ENCODE data around the gene ARHGDIA. TPM values are rescaled to one million over a fixed set of nuclear protein-coding genes. Genes with fewer than 3 reads are reported as not detected.
A peak's percentile ranks its signal among the peaks of the same experiment; 100 is the strongest.

ARHGDIA gene
- total RNA-seq, 3 donors from 2014 or later, result 789 to 858 (median 821) TPM

- peaks cover 9% of the 10 kb centered on the region for H3K27me3 Mint-ChIP-seq (ENCODE audit: low read depth)
- H3K4me1 Mint-ChIP-seq (ENCODE audit: low read depth), result peaks cover 5% of the 10 kb centered on the region
- peaks cover 33% of the 10 kb centered on the region for H3K36me3 Mint-ChIP-seq (ENCODE audit: insufficient read depth)
- DNase-seq (no peak), ATAC-seq (peak; percentile 12 to 26)
- H3K4me3 Mint-ChIP-seq, result no peak overlapping the region
- H3K9me3 Mint-ChIP-seq, result no peaks in the 10 kb centered on the region
Measured at GRCh38 chr17:81901167-81902022, 30.3 kb upstream of the ARHGDIA start.

- Mint-ChIP-seq H3K4me3 (no peak overlapping the region), H3K9me3 (no peaks in the 10 kb centered on the region), H3K4me1 (ENCODE audit: low read depth) (peaks cover 5% of the 10 kb centered on the region), H3K27me3 (ENCODE audit: low read depth) (peaks cover 9% of the 10 kb centered on the region), H3K36me3 (ENCODE audit: insufficient read depth) (peaks cover 34% of the 10 kb centered on the region)
- DNase-seq (no peak), ATAC-seq (no peak)
Measured at GRCh38 chr17:81900181-81900820, 29.2 kb upstream of the ARHGDIA start.

GRCh38 chr17:81899514-81900166 lies 28.5 kb upstream of the ARHGDIA start:
- ATAC-seq (no peak), DNase-seq (no peak)
- Mint-ChIP-seq H3K9me3 (no peaks in the 10 kb centered on the region), H3K4me3 (no peak overlapping the region), H3K4me1 (ENCODE audit: low read depth) (peaks cover 5% of the 10 kb centered on the region), H3K27me3 (ENCODE audit: low read depth) (peaks cover 9% of the 10 kb centered on the region), H3K36me3 (ENCODE audit: insufficient read depth) (peaks cover 36% of the 10 kb centered on the region)

- H3K9me3 Mint-ChIP-seq, result no peaks in the 10 kb centered on the region
- peaks cover 33% of the 10 kb centered on the region for H3K36me3 Mint-ChIP-seq (ENCODE audit: insufficient read depth)
- peaks cover 9% of the 10 kb centered on the region for H3K27me3 Mint-ChIP-seq (ENCODE audit: low read depth)
- H3K4me1 Mint-ChIP-seq (ENCODE audit: low read depth), result peaks cover 5% of the 10 kb centered on the region
- ATAC-seq, result no peak
- no peak overlapping the region for H3K4me3 Mint-ChIP-seq
- no peak for DNase-seq
Measured at GRCh38 chr17:81898885-81899284, 27.7 kb upstream of the ARHGDIA start.

GRCh38 chr17:81898029-81898866 lies 27.1 kb upstream of the ARHGDIA start:
- H3K4me3 Mint-ChIP-seq, result no peak overlapping the region
- no peaks in the 10 kb centered on the region for H3K9me3 Mint-ChIP-seq
- H3K36me3 Mint-ChIP-seq (ENCODE audit: insufficient read depth), result peaks cover 33% of the 10 kb centered on the region
- H3K27me3 Mint-ChIP-seq (ENCODE audit: low read depth), result peaks cover 9% of the 10 kb centered on the region
- DNase-seq (no peak), ATAC-seq (no peak)
- peaks cover 5% of the 10 kb centered on the region for H3K4me1 Mint-ChIP-seq (ENCODE audit: low read depth)

GRCh38 chr17:81895400-81895799 lies 24.3 kb upstream of the ARHGDIA start:
- no peak for DNase-seq
- H3K27me3 Mint-ChIP-seq (ENCODE audit: low read depth), result no peaks in the 10 kb centered on the region
- peaks cover 3% of the 10 kb centered on the region for H3K4me1 Mint-ChIP-seq (ENCODE audit: low read depth)
- no peak overlapping the region for H3K4me3 Mint-ChIP-seq
- H3K9me3 Mint-ChIP-seq, result no peaks in the 10 kb centered on the region
- H3K36me3 Mint-ChIP-seq (ENCODE audit: insufficient read depth), result peaks cover 27% of the 10 kb centered on the region
- no peak for ATAC-seq

GRCh38 chr17:81891303-81891552 lies 20.1 kb upstream of the ARHGDIA start:
- H3K36me3 Mint-ChIP-seq (ENCODE audit: insufficient read depth), result peaks cover 24% of the 10 kb centered on the region
- H3K4me1 Mint-ChIP-seq (ENCODE audit: low read depth), result peaks cover 22% of the 10 kb centered on the region
- DNase-seq (no peak), ATAC-seq (peak; percentile 7 to 15)
- no peaks in the 10 kb centered on the region for H3K9me3 Mint-ChIP-seq
- H3K4me3 Mint-ChIP-seq, result peak overlapping the region; percentile 94
- H3K27me3 Mint-ChIP-seq (ENCODE audit: low read depth), result no peaks in the 10 kb centered on the region

- ATAC-seq (peak in 1 of 2 donors; percentile 4), DNase-seq (no peak)
- H3K27me3 Mint-ChIP-seq (ENCODE audit: low read depth), result no peaks in the 10 kb centered on the region
- H3K4me3 Mint-ChIP-seq, result peak overlapping the region; percentile 88
- no peaks in the 10 kb centered on the region for H3K9me3 Mint-ChIP-seq
- H3K4me1 Mint-ChIP-seq (ENCODE audit: low read depth), result peaks cover 22% of the 10 kb centered on the region
- peaks cover 25% of the 10 kb centered on the region for H3K36me3 Mint-ChIP-seq (ENCODE audit: insufficient read depth)
Measured at GRCh38 chr17:81890447-81891302, 19.5 kb upstream of the ARHGDIA start.

- Mint-ChIP-seq H3K36me3 (ENCODE audit: insufficient read depth) (peaks cover 29% of the 10 kb centered on the region), H3K4me1 (ENCODE audit: low read depth) (peaks cover 22% of the 10 kb centered on the region), H3K9me3 (no peaks in the 10 kb centered on the region), H3K4me3 (peak overlapping the region; percentile 88), H3K27me3 (ENCODE audit: low read depth) (no peaks in the 10 kb centered on the region)
- ATAC-seq (no peak), DNase-seq (no peak)
Measured at GRCh38 chr17:81889602-81890001, 18.5 kb upstream of the ARHGDIA start.

- H3K4me1 Mint-ChIP-seq (ENCODE audit: low read depth), result peaks cover 22% of the 10 kb centered on the region
- peak overlapping the region; percentile 88 for H3K4me3 Mint-ChIP-seq
- ATAC-seq (no peak), DNase-seq (no peak)
- peaks cover 30% of the 10 kb centered on the region for H3K36me3 Mint-ChIP-seq (ENCODE audit: insufficient read depth)
- H3K9me3 Mint-ChIP-seq, result no peaks in the 10 kb centered on the region
- no peaks in the 10 kb centered on the region for H3K27me3 Mint-ChIP-seq (ENCODE audit: low read depth)
Measured at GRCh38 chr17:81888988-81889595, 18.0 kb upstream of the ARHGDIA start.

GRCh38 chr17:81888105-81888987 lies 17.2 kb upstream of the ARHGDIA start:
- ATAC-seq (no peak), DNase-seq (no peak)
- H3K4me1 Mint-ChIP-seq (ENCODE audit: low read depth), result peaks cover 22% of the 10 kb centered on the region
- H3K27me3 Mint-ChIP-seq (ENCODE audit: low read depth), result no peaks in the 10 kb centered on the region
- peak overlapping the region; percentile 88 for H3K4me3 Mint-ChIP-seq
- H3K9me3 Mint-ChIP-seq, result no peaks in the 10 kb centered on the region
- H3K36me3 Mint-ChIP-seq (ENCODE audit: insufficient read depth), result peaks cover 30% of the 10 kb centered on the region

GRCh38 chr17:81885869-81886548 lies 14.9 kb upstream of the ARHGDIA start:
- H3K27me3 Mint-ChIP-seq (ENCODE audit: low read depth), result no peaks in the 10 kb centered on the region
- H3K4me3 Mint-ChIP-seq, result no peak overlapping the region
- H3K4me1 Mint-ChIP-seq (ENCODE audit: low read depth), result peaks cover 20% of the 10 kb centered on the region
- ATAC-seq (no peak), DNase-seq (no peak)
- no peaks in the 10 kb centered on the region for H3K9me3 Mint-ChIP-seq
- H3K36me3 Mint-ChIP-seq (ENCODE audit: insufficient read depth), result peaks cover 29% of the 10 kb centered on the region

Data from activated T-cell treated with anti-CD3 and anti-CD28 coated beads, Interleukin-2, amount 50 U/mL, for 4 hours (primary cell).